Stimulated activated CD4-positive, alpha-beta T cell treated with anti-CD3 and anti-CD28 coated beads, Interleukin-15, amount 100 ng/mL, for 48 hours (primary cell): Measurements from ENCODE around the gene CASP3.
"Not testable (repeated sequence)": the region's sequence is repeated elsewhere in the genome, so short reads cannot be mapped to it uniquely, and the experiment has no call there.

Experiments
- DNase-seq, 2 donors: peaks; one replicate each; pipeline ENCODE4 v3.0.0-alpha.2; 2020; ENCODE audit warnings: low read depth in 2 of 2

The CASP3 gene

DNA sequence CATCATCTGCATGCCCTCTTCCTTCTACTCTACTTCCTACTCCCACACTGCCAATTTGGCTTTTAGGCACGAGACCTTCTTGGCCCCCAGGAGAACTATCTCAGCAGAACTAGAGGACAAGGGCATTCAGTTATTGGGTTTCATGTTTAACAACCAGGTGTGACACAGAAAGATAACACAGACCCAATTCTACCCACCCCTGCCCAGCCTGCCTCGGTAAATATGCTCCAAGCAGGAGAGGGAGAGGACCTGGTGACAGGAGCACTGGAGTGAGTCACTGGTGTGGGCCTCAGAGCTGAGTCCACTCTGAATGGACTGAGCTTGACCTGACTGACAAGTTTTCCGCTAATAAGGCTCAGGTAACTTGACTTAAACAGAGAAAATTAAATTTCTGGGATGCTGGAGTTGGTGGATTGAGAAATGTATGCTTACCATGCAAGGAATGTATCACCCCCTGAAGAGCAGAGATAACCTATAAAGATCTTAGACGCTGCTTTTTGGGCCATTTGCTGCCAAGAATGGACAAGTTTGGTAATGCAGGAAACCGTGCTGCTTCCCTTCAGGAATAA lies 52.5 kb downstream of the CASP3 start:
- no peak for DNase-seq

DNA sequence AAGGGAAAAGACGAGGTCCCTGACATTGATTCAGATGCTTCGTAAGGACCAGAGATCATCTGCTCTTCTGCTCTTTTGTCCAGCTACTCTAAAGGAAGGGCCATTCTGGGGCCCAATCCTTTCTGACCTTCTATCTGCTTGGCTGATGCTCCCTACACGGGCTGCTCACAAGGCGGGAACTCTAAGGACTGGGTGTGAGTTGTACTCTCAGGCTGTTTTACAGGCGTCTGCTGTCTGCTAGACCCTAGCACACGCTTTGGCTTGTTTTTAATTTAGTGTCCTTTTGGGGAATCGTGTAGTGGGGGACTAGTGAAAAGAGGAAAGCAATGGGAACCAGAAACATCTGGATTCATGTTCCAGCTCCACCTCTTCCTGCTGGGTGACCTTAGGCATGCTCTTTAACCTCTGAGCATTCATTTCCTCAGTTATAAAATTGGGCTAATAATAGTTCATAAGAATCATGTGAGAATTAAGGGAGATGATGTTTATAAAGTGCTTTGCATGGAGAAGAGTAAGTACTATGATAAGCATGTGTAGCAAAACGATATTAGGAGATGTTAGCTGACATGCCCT lies 53.1 kb downstream of the CASP3 start:
- no peak for DNase-seq

DNA sequence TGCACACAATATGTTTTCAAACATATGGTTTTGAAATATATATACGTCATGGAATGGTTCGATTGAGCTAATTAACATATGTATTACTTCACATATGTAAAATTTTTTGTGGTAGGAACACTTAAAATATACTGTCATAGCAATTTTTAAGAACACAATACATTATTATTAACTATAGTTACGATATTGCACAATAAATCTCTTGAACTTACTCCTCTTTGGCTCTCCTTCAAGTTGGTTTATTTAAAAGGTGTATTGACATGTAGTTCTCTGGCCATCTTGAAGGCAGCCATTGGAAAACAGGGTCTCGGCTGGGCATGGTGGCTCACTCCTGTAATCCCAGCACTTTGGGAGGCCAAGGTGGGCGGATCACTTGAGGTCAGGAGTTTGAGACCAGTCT lies 53.8 kb downstream of the CASP3 start:
- no peak for DNase-seq

DNA sequence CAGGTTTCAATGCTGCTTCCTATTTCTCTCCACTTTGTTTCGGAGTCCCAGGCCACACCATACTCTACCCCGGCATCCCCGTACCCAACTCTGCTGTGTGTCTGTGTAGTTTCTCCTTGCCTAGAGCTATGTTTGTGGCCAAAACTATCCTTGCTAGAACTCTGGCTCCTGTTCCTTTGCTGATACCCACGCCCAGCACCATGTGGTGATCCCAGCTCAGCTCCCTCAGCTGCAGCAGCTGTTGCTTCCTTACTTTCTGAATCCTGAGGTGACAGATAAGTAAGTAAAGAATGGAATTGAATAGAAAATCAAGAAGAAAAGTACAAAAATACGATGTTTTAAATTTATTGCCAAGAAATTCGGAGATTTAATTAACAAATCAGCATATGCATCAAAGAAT lies 55.8 kb downstream of the CASP3 start:
- DNase-seq: no peak

DNA sequence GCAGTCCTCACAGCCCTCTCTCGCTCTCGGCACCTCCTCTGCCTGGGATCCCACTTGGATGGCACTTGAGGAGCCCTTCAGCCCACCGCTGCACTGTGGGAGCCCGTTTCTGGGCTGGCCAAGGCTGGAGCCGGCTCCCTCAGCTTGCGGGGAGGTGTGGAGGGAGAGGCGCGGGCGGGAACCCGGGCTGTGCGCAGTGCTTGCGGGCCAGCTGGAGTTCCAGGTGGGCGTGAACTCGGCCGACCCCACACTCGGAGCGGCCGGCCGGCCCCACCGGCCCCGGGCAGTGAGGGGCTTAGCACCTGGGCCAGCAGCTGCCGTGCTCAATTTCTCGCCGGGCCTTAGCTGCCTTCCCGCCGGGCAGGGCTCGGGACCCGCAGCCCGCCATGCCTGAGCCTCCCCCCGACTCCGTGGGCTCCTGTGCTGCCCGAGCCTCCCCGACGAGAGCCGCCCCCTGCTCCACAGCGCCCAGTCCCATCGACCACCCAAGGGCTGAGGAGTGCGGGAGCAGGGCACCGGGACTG lies 57.4 kb downstream of the CASP3 start:
- DNase-seq: not testable (repeated sequence)

DNA sequence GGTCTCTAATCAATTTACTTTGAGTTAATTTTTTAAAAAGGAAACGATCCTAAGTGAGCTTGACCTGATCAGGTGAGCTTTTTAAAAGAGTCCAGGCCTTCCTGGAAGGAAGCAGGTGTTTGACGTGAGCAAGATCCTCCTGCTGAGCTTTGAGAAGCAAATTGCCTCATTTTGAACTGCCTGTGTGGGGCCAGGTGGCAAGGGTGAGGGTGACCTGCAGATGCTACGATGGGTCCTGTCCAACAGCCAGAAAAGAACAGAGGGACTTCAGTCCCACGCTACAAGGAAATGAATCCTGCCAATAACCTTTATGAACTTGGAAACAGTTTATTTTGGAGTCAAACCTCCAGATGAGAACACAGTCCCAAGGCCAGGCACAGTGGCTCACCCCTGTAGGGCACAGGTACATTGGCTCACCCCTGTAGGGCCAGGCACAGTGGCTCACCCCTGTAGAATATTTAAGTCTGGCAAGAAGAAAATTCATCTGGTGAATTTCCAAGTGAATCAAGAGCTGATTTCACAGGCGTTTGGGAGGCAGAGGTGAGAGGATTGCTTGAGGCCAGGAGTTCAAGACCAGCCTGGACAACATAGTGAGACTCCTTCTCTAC lies 58.1 kb downstream of the CASP3 start:
- no peak for DNase-seq

DNA sequence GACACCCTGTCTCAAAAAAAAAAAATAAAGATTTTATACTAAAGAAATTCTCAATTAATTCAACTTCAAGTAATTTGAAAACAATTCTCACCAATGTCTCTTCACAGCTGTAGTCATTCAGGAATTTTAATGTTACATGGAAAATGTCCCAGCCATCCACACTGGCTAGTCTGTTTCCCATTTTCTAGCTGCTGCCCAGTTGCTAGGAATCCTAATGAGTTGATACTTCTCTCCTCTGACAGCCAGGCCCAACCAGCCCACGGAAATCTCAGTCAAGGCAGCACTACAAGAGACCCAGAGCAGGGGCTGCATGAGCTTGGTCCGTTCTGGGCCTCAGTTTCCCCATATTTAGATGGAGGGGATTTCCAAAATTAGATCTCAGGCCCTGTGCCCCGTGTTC lies 59.1 kb downstream of the CASP3 start:
- no peak for DNase-seq

DNA sequence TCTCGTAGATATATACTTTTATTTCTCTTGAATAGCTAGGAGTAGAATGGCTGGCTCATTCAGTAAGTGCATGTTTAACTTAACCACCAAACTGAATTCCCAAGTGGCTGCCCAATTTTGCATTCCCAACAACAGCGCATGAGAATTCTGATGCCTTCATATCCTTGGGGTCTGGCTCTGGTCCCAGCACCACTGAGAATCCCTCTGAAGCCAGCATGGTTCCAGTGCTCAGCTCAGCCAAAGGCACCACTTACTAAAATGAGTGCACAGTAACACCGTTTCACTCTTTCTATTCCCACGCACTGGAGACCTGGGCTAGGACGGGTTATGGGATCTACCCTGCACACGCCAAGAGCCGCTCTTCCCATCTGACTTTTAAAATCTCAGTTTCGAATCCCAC lies 60.4 kb downstream of the CASP3 start:
- no peak for DNase-seq

DNA sequence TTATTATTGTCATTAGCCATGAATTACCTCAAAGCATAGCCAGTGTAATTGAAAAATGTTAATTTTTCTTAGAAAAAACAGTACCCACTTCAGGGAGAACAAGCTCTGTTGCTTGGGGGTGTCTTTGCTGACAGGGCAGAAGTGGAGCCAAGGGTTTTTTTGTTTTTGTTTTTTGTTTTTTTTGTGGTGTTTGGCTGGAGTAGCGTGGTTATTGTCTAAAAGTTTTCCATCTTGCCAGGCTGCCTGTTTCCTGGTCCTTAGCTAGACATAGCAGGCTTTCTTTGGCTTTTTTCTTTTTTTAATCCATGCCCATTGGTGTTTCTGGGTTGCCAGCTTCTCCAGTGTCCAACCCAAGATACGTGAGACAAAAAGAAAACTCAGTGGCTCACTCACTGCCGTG lies 61.5 kb downstream of the CASP3 start:
- DNase-seq: no peak

DNA sequence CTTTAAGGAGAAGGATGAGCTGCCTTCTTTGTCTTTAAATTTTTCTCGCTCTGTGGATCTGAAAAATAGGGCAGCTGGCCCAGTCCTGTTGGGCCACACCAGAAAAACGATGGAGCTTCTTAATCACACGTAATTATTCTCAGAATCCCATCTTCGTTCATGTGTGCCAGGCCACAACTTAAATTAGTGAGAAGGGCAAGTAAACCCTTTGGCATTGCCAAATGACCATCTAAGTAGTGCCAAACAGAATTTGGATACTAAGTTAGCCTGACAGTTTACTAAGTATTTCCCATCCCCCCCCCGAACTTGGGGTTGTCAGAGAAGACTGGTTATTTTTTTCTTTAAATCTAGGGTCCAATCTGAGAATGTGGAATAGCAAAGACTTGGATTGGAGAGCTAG lies 62.0 kb downstream of the CASP3 start:
- DNase-seq: no peak

DNA sequence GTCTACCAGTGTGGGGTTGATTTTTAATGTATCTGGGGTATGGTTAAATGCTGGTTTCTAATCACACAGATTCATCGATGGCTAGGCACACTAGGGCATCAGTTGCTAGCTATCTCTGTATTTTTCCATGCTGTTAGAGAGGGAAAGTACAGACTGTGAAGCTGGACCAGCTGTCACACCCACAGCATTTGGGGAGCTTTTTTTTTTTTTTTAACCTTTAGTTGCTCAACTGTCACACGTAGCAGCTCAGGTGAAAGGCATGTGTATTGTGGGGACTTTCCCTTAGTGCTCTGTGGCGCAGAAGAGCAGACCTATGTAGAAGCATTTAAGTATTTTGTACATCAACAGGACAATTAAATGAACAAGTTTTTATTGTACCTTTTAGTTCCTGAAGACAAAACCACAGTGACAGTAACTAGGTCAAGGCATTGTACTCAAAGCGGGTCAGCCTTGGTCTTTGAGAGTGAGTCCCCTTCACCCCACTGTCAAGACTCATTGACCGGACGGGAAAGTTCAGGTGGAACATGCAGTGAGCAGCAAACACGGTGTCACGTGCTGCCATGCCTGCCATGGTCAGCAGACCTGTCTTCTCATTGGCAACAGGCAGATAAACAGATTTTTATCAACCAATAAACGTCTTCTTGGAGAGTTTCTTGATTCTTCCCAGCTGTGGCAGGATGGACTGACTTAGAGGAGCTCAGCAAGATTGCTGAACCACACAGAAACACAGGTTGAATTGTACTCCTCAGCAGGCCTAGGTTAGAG lies 65.3 kb downstream of the CASP3 start:
- peak; percentile 9 to 24 for DNase-seq
